GM20431 (cell line): ENCODE measurements around the gene PDE4D.

Experiments used
- in situ Hi-C: fragments of 300-500 bp; cut with MseI, MboI; formaldehyde crosslinking; loops from one replicate; pipeline ENCODE4 v1.15.0; 2020; ENCODE audit warnings: low sequenced_read_pairs; ENCODE audit not compliant: unreplicated experiment

The PDE4D gene

DNA sequence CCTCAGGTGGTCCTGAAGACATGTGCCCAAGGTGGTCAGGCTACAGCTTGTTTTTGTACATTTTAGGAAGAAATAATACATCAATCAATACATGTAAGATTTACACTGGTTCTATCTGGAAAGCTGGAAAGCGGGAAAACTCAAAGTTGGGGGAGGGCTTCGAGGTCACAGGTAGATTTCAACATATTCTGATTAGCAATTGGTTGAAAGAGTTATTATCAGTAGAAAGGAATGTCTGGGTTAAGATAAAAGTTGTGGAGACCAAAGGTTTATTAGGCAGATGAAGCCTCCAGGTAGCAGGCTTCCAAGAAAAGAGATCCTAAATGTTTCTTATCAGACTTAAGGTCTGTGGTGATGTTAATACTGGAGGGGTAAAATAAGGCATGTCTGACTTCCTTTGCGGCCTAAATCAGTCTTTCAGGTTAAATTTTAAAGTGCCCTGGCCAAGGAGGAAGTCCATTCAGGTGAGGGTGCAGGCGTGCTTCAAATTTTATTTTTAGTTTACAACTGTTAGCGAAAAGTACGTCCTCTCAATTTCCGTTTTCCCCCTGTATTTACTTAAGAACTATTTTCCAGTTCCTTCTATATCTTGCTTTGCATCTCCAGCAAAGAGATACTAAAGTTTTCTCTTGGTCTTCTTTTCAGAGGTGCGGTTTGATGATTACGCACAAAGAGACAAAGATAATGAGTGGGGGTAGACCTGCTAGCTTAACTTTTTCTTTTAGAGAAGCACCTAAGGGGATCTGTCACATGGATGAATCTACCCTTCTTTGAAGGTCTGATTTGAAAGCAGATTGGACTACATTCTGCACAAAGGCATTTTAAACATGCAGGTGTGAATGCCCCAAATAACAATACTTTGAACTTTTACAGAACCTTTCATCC lies 732.1 kb downstream of the PDE4D start:
- in situ Hi-C loops, result no loop called here

- in situ Hi-C loops, result no loop called here
Observed at GRCh38 chr5:59158637-59159391, 734.7 kb downstream of the PDE4D start.

GRCh38 chr5:59158165-59158564 lies 735.4 kb downstream of the PDE4D start:
- in situ Hi-C loops, result no loop called here

GRCh38 chr5:59157068-59157467 lies 736.5 kb downstream of the PDE4D start:
- in situ Hi-C loops, result no loop called here

DNA sequence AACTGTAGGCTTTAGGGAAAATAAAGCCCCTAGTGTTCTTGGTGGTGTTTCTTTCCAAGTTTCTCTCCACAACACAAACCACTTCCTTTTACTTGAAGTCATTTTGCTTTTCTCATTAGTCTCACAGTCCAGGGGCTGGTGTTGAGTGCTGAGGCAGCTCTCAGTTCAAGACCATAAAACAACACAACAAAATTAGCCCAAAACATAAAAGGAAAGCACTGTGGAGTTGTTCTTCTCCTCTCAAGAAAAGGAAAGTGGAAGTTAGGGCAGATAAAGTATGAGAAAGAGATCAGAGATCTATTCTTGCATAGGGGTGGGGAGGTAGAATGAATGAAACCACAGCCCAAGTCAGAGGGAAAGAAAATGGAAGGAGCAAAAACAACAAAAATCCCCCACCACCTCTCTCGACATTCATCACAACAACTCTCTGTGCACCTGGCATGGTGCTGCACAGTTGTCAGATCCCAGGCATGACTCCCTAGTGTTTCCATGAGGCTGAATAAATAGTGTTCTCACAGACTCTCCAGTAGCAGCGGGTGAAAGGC lies 740.8 kb downstream of the PDE4D start:
- in situ Hi-C loops, result no loop called here

GRCh38 chr5:59151162-59151889 lies 742.2 kb downstream of the PDE4D start:
- in situ Hi-C loops, result no loop called here

DNA sequence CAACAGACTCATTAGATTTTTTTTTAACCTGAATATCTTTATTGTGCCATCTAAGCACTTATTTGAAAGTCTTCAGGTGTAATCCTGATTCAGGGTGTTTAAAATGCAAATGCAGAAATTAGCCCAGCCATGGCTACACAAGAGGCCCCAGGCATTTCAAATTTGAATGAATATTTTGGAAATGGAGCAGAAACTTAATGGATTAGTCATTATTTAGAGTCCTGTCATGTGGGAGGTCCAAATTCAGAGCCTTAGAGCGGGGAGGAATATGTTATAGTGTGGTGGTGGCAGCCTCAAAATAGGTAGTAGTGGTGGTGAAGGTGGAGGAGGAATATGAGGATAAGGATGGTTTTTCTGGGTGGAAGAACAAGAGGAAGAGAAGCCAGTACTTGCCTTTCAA lies 743.7 kb downstream of the PDE4D start:
- in situ Hi-C loops, result no loop called here

DNA sequence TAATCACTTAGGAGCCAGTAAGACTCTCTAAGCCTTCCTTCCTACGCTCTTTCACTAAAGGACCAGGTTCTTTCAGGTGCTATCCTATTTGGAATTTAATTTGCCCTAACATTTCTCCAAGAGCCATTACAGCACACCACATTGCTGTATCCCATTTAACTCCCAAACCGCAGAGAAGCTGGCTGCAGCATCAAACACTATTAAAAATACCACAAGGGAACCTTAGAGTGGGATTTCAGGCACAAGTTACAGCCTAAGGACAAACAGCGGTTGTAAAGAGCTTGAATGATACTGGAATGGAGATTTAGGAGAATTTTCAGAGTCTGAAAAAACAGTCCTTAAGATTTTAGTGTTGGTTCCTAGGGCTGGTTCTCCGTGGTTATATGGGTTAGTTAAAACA lies 744.3 kb downstream of the PDE4D start:
- in situ Hi-C loops, result no loop called here

- in situ Hi-C loops, result no loop called here
Observed at GRCh38 chr5:59146729-59147128, 746.8 kb downstream of the PDE4D start.

- in situ Hi-C loops, result no loop called here
Observed at GRCh38 chr5:59143926-59144333, 749.6 kb downstream of the PDE4D start.

GRCh38 chr5:59142927-59143326 lies 750.6 kb downstream of the PDE4D start:
- in situ Hi-C loops, result no loop called here

DNA sequence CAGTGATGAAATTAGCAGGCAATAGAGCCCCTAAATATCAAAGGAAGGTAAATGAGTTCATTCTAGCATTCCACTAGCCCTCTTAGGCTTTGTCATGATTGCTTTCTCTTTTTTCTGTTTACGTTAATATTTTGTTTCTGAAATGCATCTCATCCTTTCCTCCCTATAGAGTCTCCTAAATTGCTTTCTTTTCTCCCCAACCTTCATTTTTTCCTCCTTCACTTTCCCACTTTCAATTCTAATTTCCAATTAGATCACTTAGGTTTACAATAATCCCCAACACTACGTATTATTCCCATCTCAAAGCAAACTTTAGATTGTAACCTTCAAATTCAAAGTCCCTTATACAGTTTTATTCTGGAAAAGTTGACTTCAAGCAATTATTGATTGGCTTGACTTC lies 751.4 kb downstream of the PDE4D start:
- in situ Hi-C loops, result no loop called here

DNA sequence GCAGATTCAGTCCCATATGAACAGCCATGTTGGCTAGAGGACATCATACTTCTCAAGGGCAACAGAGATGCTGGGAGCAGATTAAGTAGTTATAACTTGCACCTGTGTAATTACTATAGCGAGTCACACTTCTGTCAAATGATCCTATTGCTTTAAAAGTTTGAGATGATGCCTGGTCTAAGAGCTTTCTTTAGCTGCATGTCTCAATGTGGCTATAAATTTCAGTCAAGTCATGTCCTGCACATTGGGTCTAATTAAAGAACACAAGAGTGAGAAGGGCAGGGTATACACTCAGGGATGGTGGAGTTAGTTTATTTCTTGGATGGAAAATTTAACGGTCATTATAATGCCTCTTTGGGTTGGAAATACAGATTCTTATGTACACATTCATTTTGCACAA lies 753.4 kb downstream of the PDE4D start:
- in situ Hi-C loops, result no loop called here

GRCh38 chr5:59139695-59140094 lies 753.8 kb downstream of the PDE4D start:
- in situ Hi-C loops, result no loop called here

- in situ Hi-C loops, result no loop called here
Observed at GRCh38 chr5:59138509-59138908, 755.0 kb downstream of the PDE4D start.

DNA sequence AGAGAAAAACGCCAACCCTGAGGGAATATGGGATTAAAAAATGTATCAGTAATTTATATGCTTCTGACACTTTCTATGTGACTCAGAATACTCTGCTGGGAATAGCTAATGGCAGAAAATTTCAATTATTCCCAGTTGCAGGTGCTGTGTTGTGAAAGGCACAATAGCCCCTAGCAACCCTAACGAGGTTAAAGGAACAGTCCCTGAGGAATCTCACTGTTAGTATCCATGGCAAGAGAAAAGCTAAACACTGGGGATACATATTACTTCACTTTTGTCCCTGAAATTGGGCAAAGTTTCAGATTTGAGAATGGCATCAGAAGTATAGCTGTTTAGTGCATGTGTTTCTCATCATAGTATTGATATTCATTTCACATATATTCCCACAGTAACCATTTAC lies 755.7 kb downstream of the PDE4D start:
- in situ Hi-C loops, result no loop called here

DNA sequence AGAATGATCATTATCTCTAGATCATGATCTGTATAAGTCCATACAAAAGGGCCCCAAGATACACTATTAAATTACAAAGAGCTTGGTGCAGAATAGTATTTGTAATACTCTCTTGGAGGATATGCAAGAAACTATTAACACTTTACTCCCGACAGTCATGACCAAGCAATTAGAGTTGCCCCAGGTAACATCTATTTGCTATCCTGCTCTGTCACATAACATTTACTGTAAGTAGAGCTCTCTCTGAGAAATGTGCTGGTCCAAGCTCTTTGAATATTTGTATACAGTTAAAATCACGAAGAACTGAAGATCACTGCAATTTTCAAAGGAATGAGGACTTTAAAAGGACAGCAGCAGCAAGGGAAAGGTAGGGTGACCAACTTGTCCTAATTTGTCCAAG lies 757.0 kb downstream of the PDE4D start:
- in situ Hi-C loops, result no loop called here

GRCh38 chr5:59134471-59135163 lies 758.9 kb downstream of the PDE4D start:
- in situ Hi-C loops, result no loop called here

- in situ Hi-C loops, result no loop called here
Observed at GRCh38 chr5:59133764-59134261, 759.7 kb downstream of the PDE4D start.

DNA sequence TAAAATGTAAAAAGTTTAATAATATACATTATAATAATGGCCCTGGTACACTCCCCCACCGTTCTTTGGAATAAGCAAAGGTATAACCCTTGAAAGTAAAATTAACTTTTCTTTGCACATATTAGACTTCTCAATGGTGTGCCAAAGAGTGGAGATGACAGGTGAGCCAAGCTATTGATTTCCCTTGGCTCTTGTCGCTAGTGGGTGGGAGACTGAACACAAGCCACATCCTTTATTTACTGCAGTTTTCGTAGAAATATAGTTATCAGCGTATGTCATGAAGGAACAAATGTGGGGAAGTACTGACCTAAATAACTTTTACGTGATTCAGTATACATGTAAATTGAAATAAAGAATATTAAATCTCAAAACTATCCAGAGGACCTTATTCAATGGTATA lies 761.4 kb downstream of the PDE4D start:
- in situ Hi-C loops, result no loop called here
